B cell (primary cell): ENCODE measurements around the gene CCDC38. TPM values are rescaled to one million over a fixed set of nuclear protein-coding genes. Genes with fewer than 3 reads are reported as not detected.

Experiments
- ATAC-seq: fragments of 200-7000 bp; cut with Tn5 transposase; one replicate; pipeline ENCODE4 v1.10.0; 2021; ENCODE audit warnings: low read depth, mild to moderate bottlenecking, moderate number of reproducible peaks, moderate library complexity
- CTCF ChIA-PET: fragments of 350-600 bp; sonication (Branson Sonifier 250); formaldehyde crosslinking; loops from one replicate; lab custom pipeline; 2021; ENCODE audit warnings: antibody characterized with exemption, inconsistent platforms; lab: Charles Lee
- POLR2A ChIA-PET: fragments of 350-600 bp; sonication (Branson Sonifier 250); formaldehyde crosslinking; loops from one replicate; lab custom pipeline; 2021; ENCODE audit warnings: antibody characterized with exemption; lab: Charles Lee
- DNase-seq: peaks from one replicate; pipeline ENCODE4 v3.0.0; 2013
- H2AFZ ChIP-seq: 2 replicates; pipeline ENCODE4 v1.6.1; 2012; ENCODE audit warnings: mild to moderate bottlenecking, low read depth, low read length; ENCODE audit not compliant: insufficient read depth, poor library complexity, severe bottlenecking
- H3K27ac ChIP-seq, 2 donors: 1 replicate in 1 of 2; 2 replicates in 1 of 2; pipeline ENCODE4 v1.5.1; 2012 to 2013; ENCODE audit warnings: low read length in 2 of 2, mild to moderate bottlenecking in 2 of 2, moderate library complexity in 1 of 2
- H3K27me3 ChIP-seq, 4 experiments: fragments of 200-600 bp in 1 of 4; sonication (generic) in 1 of 4; replicated peaks in 1 of 4; 1 replicate in 2 of 4; 2 replicates in 2 of 4; pipeline versions ENCODE4 v1.6.1 to v1.7.0; 2013 to 2016; ENCODE audit warnings: low read length in 3 of 4, mild to moderate bottlenecking in 2 of 4, mixed read lengths in 1 of 4, moderate library complexity in 1 of 4; ENCODE audit not compliant: insufficient read depth in 4 of 4, control insufficient read depth in 3 of 4; ENCODE audit errors: control extremely low read depth in 1 of 4
- H3K36me3 ChIP-seq, 2 experiments: replicated peaks in 1 of 2; 1 replicate in 1 of 2; 2 replicates in 1 of 2; pipeline versions ENCODE4 v1.6.1 to v1.7.1; 2013; ENCODE audit warnings: low read length in 1 of 2; ENCODE audit not compliant: insufficient read depth in 2 of 2, control insufficient read depth in 1 of 2; ENCODE audit errors: control extremely low read depth in 1 of 2, extremely low read depth in 1 of 2
- H3K4me1 ChIP-seq, 2 donors: fragments of 200-600 bp in 1 of 2; sonication (generic) in 1 of 2; 1 replicate in 1 of 2; 2 replicates in 1 of 2; pipeline versions ENCODE4 v1.5.1 to v1.6.1; 2013 to 2017; ENCODE audit warnings: low read length in 2 of 2; ENCODE audit not compliant: control insufficient read depth in 2 of 2, insufficient read depth in 2 of 2
- H3K4me2 ChIP-seq: replicated peaks from 2 replicates; pipeline ENCODE3; 2012; ENCODE audit warnings: mild to moderate bottlenecking, low read depth, low read length; ENCODE audit not compliant: poor library complexity, severe bottlenecking
- H3K4me3 ChIP-seq, 5 experiments: fragments of 200-600 bp in 1 of 5; sonication (generic) in 1 of 5; 1 replicate in 3 of 5; 2 replicates in 2 of 5; pipeline versions ENCODE4 v1.5.1 to v1.7.0; 2011 to 2016; ENCODE audit warnings: low read length in 4 of 5, mild to moderate bottlenecking in 4 of 5, low read depth in 2 of 5, control low read depth in 1 of 5, moderate library complexity in 1 of 5; ENCODE audit not compliant: insufficient read depth in 1 of 5; ENCODE audit errors: control extremely low read depth in 1 of 5, extremely low read depth in 1 of 5
- H3K79me2 ChIP-seq: fragments of 200-600 bp; sonication (generic); one replicate; pipeline ENCODE4 v1.6.0; 2016; ENCODE audit warnings: low read length; ENCODE audit not compliant: control insufficient read depth, insufficient read depth
- H3K9ac ChIP-seq: fragments of 200-600 bp; sonication (generic); 2 replicates; pipeline ENCODE4 v1.6.1; 2017; ENCODE audit warnings: mild to moderate bottlenecking, low read length, moderate library complexity
- H3K9me3 ChIP-seq, 3 donors: one replicate each; pipeline versions ENCODE4 v1.6.1 to v1.7.1; 2013; ENCODE audit warnings: low read length in 2 of 3; ENCODE audit not compliant: control insufficient read depth in 2 of 3, insufficient read depth in 1 of 3; ENCODE audit errors: control extremely low read depth in 1 of 3
- H4K20me1 ChIP-seq: 2 replicates; pipeline ENCODE4 v1.6.0; 2012; ENCODE audit warnings: mild to moderate bottlenecking, low read length; ENCODE audit not compliant: insufficient read depth, control insufficient read depth, poor library complexity, severe bottlenecking
- H3K27ac Mint-ChIP-seq: one replicate; pipeline ENCODE4 v1.8.0; 2021; ENCODE audit warnings: mixed read lengths
- H3K27me3 Mint-ChIP-seq: one replicate; pipeline ENCODE4 v1.8.0; 2021; ENCODE audit warnings: mixed read lengths
- H3K4me1 Mint-ChIP-seq: one replicate; pipeline ENCODE4 v1.8.0; 2021; ENCODE audit warnings: mixed read lengths
- H3K4me3 Mint-ChIP-seq: one replicate; pipeline ENCODE4 v1.8.0; 2021; ENCODE audit warnings: mixed read lengths
- H3K9me3 Mint-ChIP-seq: one replicate; pipeline ENCODE4 v1.8.0; 2022; ENCODE audit warnings: mixed read lengths; ENCODE audit not compliant: insufficient read depth
- EZH2 ChIP-seq: IDR thresholded peaks from 2 replicates; pipeline ENCODE4 v1.6.1; 2012; ENCODE audit warnings: borderline replicate concordance, low read depth, mild to moderate bottlenecking, moderate library complexity, low read length; ENCODE audit not compliant: insufficient read depth, poor library complexity, severe bottlenecking
- WGBS: methylation state at CpG from one replicate; pipeline ENCODE4 v1.1.5; 2013; ENCODE audit warnings: missing lambda C conversion rate; ENCODE audit not compliant: insufficient coverage; 5-methylcytosine and 5-hydroxymethylcytosine counted together
- intact Hi-C: fragments of 100-400 bp; cut with micrococcal nuclease; formaldehyde crosslinking; loops from one replicate; pipeline ENCODE4 v1.10.0; 2022
- polyA plus RNA-seq: library from polyadenylated mRNA; depleted of rRNA; stranded (reverse); fragments of >200 nt; gene quantifications from 2 replicates; pipeline ENCODE4 v1.2.3, GENCODE V29; 2012
- total RNA-seq, 2 donors: library from RNA; stranded (reverse); fragments of 120-200 nt in 1 of 2; gene quantifications; 1 replicate in 1 of 2; 2 replicates in 1 of 2; pipeline versions ENCODE4 v1.2.3 to v1.2.4, GENCODE V29; 2013 to 2022
- TF ChIP-seq, protein P1 (sequence below): fragments of 200-600 bp; IDR thresholded peaks from one replicate; pipeline ENCODE4 v1.8.0; 2022; ENCODE audit warnings: antibody characterized with exemption, mild to moderate bottlenecking

Gene CCDC38
- total and polyA plus RNA-seq, 2 donors (not counting 1 experiment from before 2014, with no cell fraction given) = 1.3 TPM; not detected in 1

DNA sequence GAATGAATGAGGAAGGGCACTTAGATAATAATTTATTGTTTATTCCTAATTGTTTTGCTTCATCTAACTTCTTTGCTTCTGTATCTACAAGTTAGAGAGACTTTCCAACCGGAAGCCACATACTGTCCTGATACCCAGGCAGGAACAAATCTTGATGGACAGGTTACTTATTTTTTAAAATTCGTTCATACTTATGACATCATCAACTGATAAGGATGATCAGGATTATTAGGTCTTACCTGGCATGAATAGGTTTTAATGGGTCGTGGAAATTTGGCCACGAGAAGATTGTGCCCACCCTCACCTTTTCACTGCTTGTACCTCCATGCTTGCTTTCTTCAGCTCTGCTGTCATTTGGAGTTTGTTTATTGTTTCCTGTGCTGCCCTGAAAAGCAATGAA is 44.3 kb downstream of the CCDC38 start:
- Mint-ChIP-seq H3K27me3 (peaks cover 31% of the 10 kb centered on the region), H3K4me3 (no peak overlapping the region), H3K27ac (no peak overlapping the region), H3K4me1 (no peaks in the 10 kb centered on the region), H3K9me3 (peaks cover under 1% of the 10 kb centered on the region)
- TF ChIP-seq, protein P1, sequence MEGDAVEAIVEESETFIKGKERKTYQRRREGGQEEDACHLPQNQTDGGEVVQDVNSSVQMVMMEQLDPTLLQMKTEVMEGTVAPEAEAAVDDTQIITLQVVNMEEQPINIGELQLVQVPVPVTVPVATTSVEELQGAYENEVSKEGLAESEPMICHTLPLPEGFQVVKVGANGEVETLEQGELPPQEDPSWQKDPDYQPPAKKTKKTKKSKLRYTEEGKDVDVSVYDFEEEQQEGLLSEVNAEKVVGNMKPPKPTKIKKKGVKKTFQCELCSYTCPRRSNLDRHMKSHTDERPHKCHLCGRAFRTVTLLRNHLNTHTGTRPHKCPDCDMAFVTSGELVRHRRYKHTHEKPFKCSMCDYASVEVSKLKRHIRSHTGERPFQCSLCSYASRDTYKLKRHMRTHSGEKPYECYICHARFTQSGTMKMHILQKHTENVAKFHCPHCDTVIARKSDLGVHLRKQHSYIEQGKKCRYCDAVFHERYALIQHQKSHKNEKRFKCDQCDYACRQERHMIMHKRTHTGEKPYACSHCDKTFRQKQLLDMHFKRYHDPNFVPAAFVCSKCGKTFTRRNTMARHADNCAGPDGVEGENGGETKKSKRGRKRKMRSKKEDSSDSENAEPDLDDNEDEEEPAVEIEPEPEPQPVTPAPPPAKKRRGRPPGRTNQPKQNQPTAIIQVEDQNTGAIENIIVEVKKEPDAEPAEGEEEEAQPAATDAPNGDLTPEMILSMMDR = no peak
- TF ChIP-seq EZH2 = no peak
- peaks cover 0 to 6% (median 0%) of the 10 kb centered on the region in 3 donors for H3K9me3 ChIP-seq
- peaks cover 0 to 10% (median 4%) of the 10 kb centered on the region in 4 experiments for H3K27me3 ChIP-seq
- no peak overlapping the region for H3K9ac ChIP-seq
- DNase-seq (no peak), ATAC-seq (no peak)
- intact Hi-C loops = no loop called here
- H3K4me1 ChIP-seq = no peaks in the 10 kb centered on the region
- H3K79me2 ChIP-seq = no peaks in the 10 kb centered on the region
- no peak overlapping the region for H2AFZ ChIP-seq
- no peak overlapping the region for H3K4me2 ChIP-seq
- H3K27ac ChIP-seq = no peak overlapping the region
- ChIA-PET POLR2A (no interaction called here), CTCF (no interaction called here)
- H4K20me1 ChIP-seq = no peaks in the 10 kb centered on the region
- H3K36me3 ChIP-seq = no peaks in the 10 kb centered on the region
- WGBS = no CpG with 5 or more reads among the region's 4 CpGs
- no peak overlapping the region for H3K4me3 ChIP-seq

DNA sequence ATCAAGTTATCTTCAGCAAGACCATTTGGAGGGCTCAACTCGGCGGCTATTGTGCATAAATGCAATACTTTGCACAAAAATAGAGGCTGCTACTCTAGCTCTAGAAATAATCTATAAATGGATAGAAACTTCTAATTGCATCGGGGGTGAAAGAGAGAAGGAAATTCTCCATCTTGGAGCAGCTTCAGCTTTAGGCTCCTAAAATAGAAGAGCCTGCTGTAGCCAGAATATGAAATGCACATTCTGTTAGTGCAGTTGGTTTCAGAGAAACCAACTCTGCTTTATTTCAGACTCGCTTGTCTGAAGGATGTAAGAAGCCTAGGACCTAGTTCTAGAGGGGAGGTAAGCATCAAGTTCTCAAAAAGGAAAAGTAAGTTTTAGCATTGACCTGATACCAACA is 45.6 kb downstream of the CCDC38 start:
- no peak overlapping the region for H3K4me2 ChIP-seq
- no peak overlapping the region for H3K4me3 Mint-ChIP-seq
- H3K4me1 Mint-ChIP-seq = no peaks in the 10 kb centered on the region
- CTCF ChIA-PET = interaction anchor here (1.7 kb wide), 1 partner anchor 22 kb away, joined by 3 read pairs; no protein-coding TSS in a partner anchor
- no peaks in the 10 kb centered on the region for H3K79me2 ChIP-seq
- H3K4me3 ChIP-seq = no peak overlapping the region
- H3K9me3 ChIP-seq = no peaks in the 10 kb centered on the region
- WGBS = no CpG with 5 or more reads among the region's 4 CpGs
- POLR2A ChIA-PET = no interaction called here
- no peak overlapping the region for H3K9ac ChIP-seq
- H3K36me3 ChIP-seq = no peaks in the 10 kb centered on the region
- intact Hi-C loops = no loop called here
- no peak overlapping the region for H2AFZ ChIP-seq
- no peaks in the 10 kb centered on the region for H3K4me1 ChIP-seq
- TF ChIP-seq, protein P1 = no peak
- TF ChIP-seq EZH2 = no peak
- peaks cover 0 to 10% (median 4%) of the 10 kb centered on the region in 4 experiments for H3K27me3 ChIP-seq
- no peaks in the 10 kb centered on the region for H3K9me3 Mint-ChIP-seq
- H4K20me1 ChIP-seq = no peaks in the 10 kb centered on the region
- H3K27ac Mint-ChIP-seq = no peak overlapping the region
- H3K27me3 Mint-ChIP-seq = peaks cover 30% of the 10 kb centered on the region
- no peak for DNase-seq
- no peak overlapping the region for H3K27ac ChIP-seq
- ATAC-seq = no peak
